ENCODE measurements around the gene THRA. TPM values are rescaled to one million over a fixed set of nuclear protein-coding genes. Genes with fewer than 3 reads are reported as not detected.

THRA gene
- total RNA-seq, 1 experiment from 2014 or later, result 11.7 TPM

- POLR2A ChIA-PET, result no interaction called here
- Histone ChIP-seq H3K4me1 (ENCODE audit: control insufficient read depth, insufficient read depth, low read length) (peaks cover 4% of the 10 kb centered on the region; the same call in 1 of the 2 replicates), H3K27me3 (ENCODE audit: control insufficient read depth, insufficient read depth, low read length) (no peaks in the 10 kb centered on the region), H3K27ac (ENCODE audit: low read length) (no peak overlapping the region), H3K9me3 (ENCODE audit: control insufficient read depth, insufficient read depth, low read depth, low read length) (no peaks in the 10 kb centered on the region), H3K4me3 (ENCODE audit: low read depth in 2 of 2, low read length in 2 of 2) (no peak overlapping the region), H3K36me3 (ENCODE audit: control insufficient read depth, insufficient read depth, low read length) (peaks cover 54% of the 10 kb centered on the region)
- ATAC-seq (no peak), DNase-seq (ENCODE audit: low read depth, low spot score) (no peak)
- intact Hi-C loops (cut with micrococcal nuclease; ENCODE audit: unreplicated experiment), result no loop called here
- CTCF ChIA-PET, result interaction anchor here (1.2 kb wide), 1 partner anchor 21 kb away, joined by 3 read pairs; no protein-coding TSS in a partner anchor
- TF ChIP-seq POLR2AphosphoS5 (IDR thresholded peaks at IDR 0.05; ENCODE audit: low read depth, low read length), result no peak
- no peak for TF ChIP-seq REST (IDR thresholded peaks at IDR 0.05; ENCODE audit: insufficient read depth in 1 of 2, low read depth in 2 of 2, low read length in 1 of 2)
- no peak for TF ChIP-seq TCF7L2 (IDR thresholded peaks at IDR 0.05; ENCODE audit: low read depth, low read length)
- TF ChIP-seq SIN3A (IDR thresholded peaks at IDR 0.05; ENCODE audit: borderline replicate concordance, insufficient read depth, low read depth, low read length), result no peak
- TF ChIP-seq CTCF (IDR thresholded peaks at IDR 0.05), result no peak
- in situ Hi-C loops (cut with HindIII; ENCODE audit: low pct_unique_long_range_greater_than_20kb, low sequenced_read_pairs), result no loop called here
- BruUV-seq (replicated peaks), result no TSS peak
Measured at GRCh38 chr17:40134184-40134583, 71.4 kb downstream of the THRA start.

- Histone ChIP-seq H3K9me3 (ENCODE audit: control insufficient read depth, insufficient read depth, low read depth, low read length) (no peaks in the 10 kb centered on the region), H3K36me3 (ENCODE audit: control insufficient read depth, insufficient read depth, low read length) (peaks cover 44% of the 10 kb centered on the region), H3K27me3 (ENCODE audit: control insufficient read depth, insufficient read depth, low read length) (no peaks in the 10 kb centered on the region), H3K27ac (ENCODE audit: low read length) (no peak overlapping the region), H3K4me3 (ENCODE audit: low read depth in 2 of 2, low read length in 2 of 2) (no peak overlapping the region), H3K4me1 (ENCODE audit: control insufficient read depth, insufficient read depth, low read length) (peaks cover 4% of the 10 kb centered on the region; the same call in 1 of the 2 replicates)
- ChIA-PET CTCF (no interaction called here), POLR2A (no interaction called here)
- BruUV-seq (replicated peaks), result no TSS peak
- in situ Hi-C loops (cut with HindIII; ENCODE audit: low pct_unique_long_range_greater_than_20kb, low sequenced_read_pairs), result no loop called here
- intact Hi-C loops (cut with micrococcal nuclease; ENCODE audit: unreplicated experiment), result no loop called here
- ATAC-seq, result no peak
- TF ChIP-seq REST (IDR thresholded peaks at IDR 0.05; ENCODE audit: insufficient read depth in 1 of 2, low read depth in 2 of 2, low read length in 1 of 2) (no peak), TCF7L2 (IDR thresholded peaks at IDR 0.05; ENCODE audit: low read depth, low read length) (no peak), POLR2AphosphoS5 (IDR thresholded peaks at IDR 0.05; ENCODE audit: low read depth, low read length) (0 out of 2 replicates have a peak, but pooled peaks have one; percentile 37)
- no peak for DNase-seq (ENCODE audit: low read depth, low spot score)
Measured at GRCh38 chr17:40135817-40136216, 73.1 kb downstream of the THRA start.

All from Panc1 (cell line).